Measurements from ENCODE around the gene KLK15.

DNA sequence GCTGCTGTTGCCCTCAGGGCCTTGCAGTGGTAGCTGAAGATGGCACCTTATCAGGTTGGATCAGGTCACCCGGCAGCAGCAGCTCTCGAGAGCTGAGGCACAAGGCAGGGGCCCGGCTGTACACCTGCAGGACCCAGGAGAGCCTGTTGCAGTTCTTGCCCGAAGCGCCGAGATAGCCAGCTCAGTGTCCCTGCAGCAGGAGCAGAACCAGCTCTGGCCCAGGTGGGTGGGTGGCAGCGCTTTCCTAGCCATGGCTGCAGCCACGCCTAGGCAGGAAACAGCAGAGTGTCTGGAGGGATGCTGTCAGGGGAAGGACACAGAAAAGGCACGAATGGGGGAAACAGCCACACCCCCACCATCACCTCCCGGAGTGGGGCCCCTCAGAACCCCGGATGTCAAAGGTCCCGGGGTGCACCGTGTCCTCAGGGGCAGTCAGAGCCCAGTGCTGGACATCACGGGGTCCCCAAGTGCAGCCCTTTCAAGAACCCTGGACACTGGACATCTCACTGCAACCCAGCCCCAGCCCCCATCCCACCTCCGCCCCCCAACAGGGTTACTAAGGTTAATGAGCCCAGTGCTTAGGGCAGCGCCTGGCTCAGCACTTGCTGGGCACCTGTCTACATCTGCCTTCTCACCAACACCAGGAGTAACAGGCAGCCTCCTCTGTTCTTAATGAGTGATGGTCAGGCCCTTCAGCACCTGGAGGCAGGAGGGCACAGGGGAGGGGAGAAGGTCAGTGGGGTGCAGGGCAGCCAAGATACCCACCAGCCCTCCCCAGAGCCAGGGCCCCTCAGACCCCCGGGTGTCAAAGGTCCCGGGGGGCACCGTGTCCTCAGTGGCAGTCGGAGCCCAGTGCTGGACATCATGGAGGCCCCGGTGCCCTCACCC lies 34.5 kb downstream of the KLK15 start:
- TF ChIP-seq, protein P1, sequence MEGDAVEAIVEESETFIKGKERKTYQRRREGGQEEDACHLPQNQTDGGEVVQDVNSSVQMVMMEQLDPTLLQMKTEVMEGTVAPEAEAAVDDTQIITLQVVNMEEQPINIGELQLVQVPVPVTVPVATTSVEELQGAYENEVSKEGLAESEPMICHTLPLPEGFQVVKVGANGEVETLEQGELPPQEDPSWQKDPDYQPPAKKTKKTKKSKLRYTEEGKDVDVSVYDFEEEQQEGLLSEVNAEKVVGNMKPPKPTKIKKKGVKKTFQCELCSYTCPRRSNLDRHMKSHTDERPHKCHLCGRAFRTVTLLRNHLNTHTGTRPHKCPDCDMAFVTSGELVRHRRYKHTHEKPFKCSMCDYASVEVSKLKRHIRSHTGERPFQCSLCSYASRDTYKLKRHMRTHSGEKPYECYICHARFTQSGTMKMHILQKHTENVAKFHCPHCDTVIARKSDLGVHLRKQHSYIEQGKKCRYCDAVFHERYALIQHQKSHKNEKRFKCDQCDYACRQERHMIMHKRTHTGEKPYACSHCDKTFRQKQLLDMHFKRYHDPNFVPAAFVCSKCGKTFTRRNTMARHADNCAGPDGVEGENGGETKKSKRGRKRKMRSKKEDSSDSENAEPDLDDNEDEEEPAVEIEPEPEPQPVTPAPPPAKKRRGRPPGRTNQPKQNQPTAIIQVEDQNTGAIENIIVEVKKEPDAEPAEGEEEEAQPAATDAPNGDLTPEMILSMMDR (IDR thresholded peaks at IDR 0.05): no peak
- no peak for TF ChIP-seq POLR2AphosphoS5 (IDR thresholded peaks at IDR 0.05)
- TF ChIP-seq POLR2A (IDR thresholded peaks at IDR 0.05): no peak

Data from transverse colon (tissue), 4 donors.